Measurements from ENCODE around the gene MYL12A. TPM values are rescaled to one million over a fixed set of nuclear protein-coding genes. Genes with fewer than 3 reads are reported as not detected.

MYL12A gene
- total RNA-seq, 1 experiment from 2014 or later, result 314 TPM

DNA sequence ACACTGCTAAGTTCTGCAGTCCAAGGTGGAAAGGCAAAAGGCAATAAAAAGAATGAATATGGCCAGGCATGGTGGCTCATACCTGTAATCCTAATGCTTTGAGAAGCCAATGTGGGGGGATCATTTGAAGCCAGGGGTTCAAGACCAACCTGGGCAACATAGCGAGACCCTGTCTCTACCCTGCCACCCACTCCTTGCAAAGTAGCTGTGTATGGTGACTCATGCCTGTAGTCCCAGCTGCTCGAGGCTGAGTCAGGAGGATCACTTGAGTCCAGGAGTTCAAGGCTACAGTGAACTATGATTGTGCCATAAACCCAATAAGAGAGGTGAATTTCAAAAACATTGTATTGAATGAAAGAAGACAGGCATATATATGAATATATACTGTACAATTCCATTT is 16.8 kb downstream of the MYL12A start:
- ChIA-PET RAD21 (ENCODE audit: low non-redundant PET in 1 of 2, low total read pairs in 2 of 2, uncharacterized antibody in 2 of 2, unreplicated experiment in 2 of 2) (no interaction called here), POLR2A (interaction anchor here (1.1 to 1.4 kb wide), 2 partner anchors 13 to 388 kb away, joined by 3 read pairs; no protein-coding TSS in a partner anchor), CTCF (no interaction called here)
- Histone ChIP-seq H3K4me3 (replicated peaks in 1 of 2; ENCODE audit: low read depth in 1 of 2, low read length in 2 of 2) (peak overlapping the region; percentile 10 to 90; a peak in 3 of 4 replicates), H3K9me2 (ENCODE audit: insufficient read depth) (no peaks in the 10 kb centered on the region), H3K4me1 (ENCODE audit: control insufficient read depth in 1 of 2, insufficient read depth in 2 of 2, low read length in 2 of 2) (peaks cover 48 to 68% of the 10 kb centered on the region in 2 experiments), H3K4me2 (ENCODE audit: low read length) (peak overlapping the region; percentile 81), H3K27ac (ENCODE audit: low read depth, low read length) (no peak overlapping the region), H3K9me3 (ENCODE audit: control insufficient read depth in 1 of 2, insufficient read depth in 1 of 2, low read depth in 1 of 2, low read length in 2 of 2) (no peaks in the 10 kb centered on the region), H3K9ac (ENCODE audit: low read length) (0 out of 2 replicates have a peak overlapping the region, but pooled peaks have one; percentile 18), H2AFZ (ENCODE audit: low read depth, low read length, poor library complexity, severe bottlenecking) (no peak overlapping the region), H4K20me1 (ENCODE audit: insufficient read depth) (peaks cover 52% of the 10 kb centered on the region; the same call in 1 of the 2 replicates), H3K79me2 (ENCODE audit: insufficient read depth, low read length) (peaks cover 81% of the 10 kb centered on the region), H3K27me3 (ENCODE audit: insufficient read depth, low read length) (no peaks in the 10 kb centered on the region), H3K36me3 (ENCODE audit: control insufficient read depth in 1 of 2, insufficient read depth in 2 of 2, low read length in 2 of 2) (no peaks in the 10 kb centered on the region)
- DNase-seq (ENCODE audit: low read depth, low spot score) (no peak), ATAC-seq (no peak)
- no TSS peak for BruUV-seq (replicated peaks)
- intact Hi-C loops (cut with micrococcal nuclease), result loop anchor here (5.0 kb wide), 2 partner anchors 183 to 328 kb away; no protein-coding TSS in a partner anchor
- TF ChIP-seq SP1 (IDR thresholded peaks at IDR 0.05; ENCODE audit: low read depth) (no peak), POLR2A (IDR thresholded peaks at IDR 0.05; ENCODE audit: borderline replicate concordance, extremely low read depth, insufficient read depth, insufficient read length) (no peak), CEBPB (IDR thresholded peaks at IDR 0.05; ENCODE audit: low read depth) (no peak), EZH2 (IDR thresholded peaks at IDR 0.05) (no peak), ELF1 (IDR thresholded peaks at IDR 0.05; ENCODE audit: borderline replicate concordance, low read depth) (no peak), SRF (IDR thresholded peaks at IDR 0.05; ENCODE audit: low read depth) (no peak), ZBTB33 (IDR thresholded peaks at IDR 0.05; ENCODE audit: extremely low read depth, insufficient replicate concordance, low read length) (no peak), CBX3 (IDR thresholded peaks at IDR 0.05; ENCODE audit: low read depth) (0 out of 2 replicates have a peak, but pooled peaks have one; percentile 30), SIN3A (IDR thresholded peaks at IDR 0.05; ENCODE audit: low read depth) (no peak), JUND (IDR thresholded peaks at IDR 0.05) (peak; percentile 44; the same call in 1 of the 2 replicates), RAD21 (IDR thresholded peaks at IDR 0.05; ENCODE audit: low read depth) (no peak), ZFX (IDR thresholded peaks at IDR 0.05) (no peak), EGR1 (IDR thresholded peaks at IDR 0.05; ENCODE audit: low read depth) (0 out of 2 replicates have a peak, but pooled peaks have one; percentile 43), TCF7L2 (IDR thresholded peaks at IDR 0.05; ENCODE audit: borderline replicate concordance, extremely low read depth, insufficient read depth, insufficient read length) (no peak), POLR2AphosphoS5 (IDR thresholded peaks at IDR 0.05; ENCODE audit: low read depth, low read length) (no peak), MAX (IDR thresholded peaks at IDR 0.05) (no peak), EZH2phosphoT487 (IDR thresholded peaks at IDR 0.05; ENCODE audit: borderline replicate concordance) (no peak), YY1 (IDR thresholded peaks at IDR 0.05; ENCODE audit: extremely low read depth, insufficient replicate concordance, low read depth, low read length) (no peak)
- TF ChIP-seq, protein P1, sequence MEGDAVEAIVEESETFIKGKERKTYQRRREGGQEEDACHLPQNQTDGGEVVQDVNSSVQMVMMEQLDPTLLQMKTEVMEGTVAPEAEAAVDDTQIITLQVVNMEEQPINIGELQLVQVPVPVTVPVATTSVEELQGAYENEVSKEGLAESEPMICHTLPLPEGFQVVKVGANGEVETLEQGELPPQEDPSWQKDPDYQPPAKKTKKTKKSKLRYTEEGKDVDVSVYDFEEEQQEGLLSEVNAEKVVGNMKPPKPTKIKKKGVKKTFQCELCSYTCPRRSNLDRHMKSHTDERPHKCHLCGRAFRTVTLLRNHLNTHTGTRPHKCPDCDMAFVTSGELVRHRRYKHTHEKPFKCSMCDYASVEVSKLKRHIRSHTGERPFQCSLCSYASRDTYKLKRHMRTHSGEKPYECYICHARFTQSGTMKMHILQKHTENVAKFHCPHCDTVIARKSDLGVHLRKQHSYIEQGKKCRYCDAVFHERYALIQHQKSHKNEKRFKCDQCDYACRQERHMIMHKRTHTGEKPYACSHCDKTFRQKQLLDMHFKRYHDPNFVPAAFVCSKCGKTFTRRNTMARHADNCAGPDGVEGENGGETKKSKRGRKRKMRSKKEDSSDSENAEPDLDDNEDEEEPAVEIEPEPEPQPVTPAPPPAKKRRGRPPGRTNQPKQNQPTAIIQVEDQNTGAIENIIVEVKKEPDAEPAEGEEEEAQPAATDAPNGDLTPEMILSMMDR (IDR thresholded peaks at IDR 0.05 in 2 of 3, conservative IDR thresholded peaks at IDR 0.05 in 1 of 3; ENCODE audit: borderline replicate concordance in 1 of 3, insufficient read depth in 1 of 3, low read depth in 2 of 3, low read length in 2 of 3), result no peak
- TF ChIP-seq, protein P2, sequence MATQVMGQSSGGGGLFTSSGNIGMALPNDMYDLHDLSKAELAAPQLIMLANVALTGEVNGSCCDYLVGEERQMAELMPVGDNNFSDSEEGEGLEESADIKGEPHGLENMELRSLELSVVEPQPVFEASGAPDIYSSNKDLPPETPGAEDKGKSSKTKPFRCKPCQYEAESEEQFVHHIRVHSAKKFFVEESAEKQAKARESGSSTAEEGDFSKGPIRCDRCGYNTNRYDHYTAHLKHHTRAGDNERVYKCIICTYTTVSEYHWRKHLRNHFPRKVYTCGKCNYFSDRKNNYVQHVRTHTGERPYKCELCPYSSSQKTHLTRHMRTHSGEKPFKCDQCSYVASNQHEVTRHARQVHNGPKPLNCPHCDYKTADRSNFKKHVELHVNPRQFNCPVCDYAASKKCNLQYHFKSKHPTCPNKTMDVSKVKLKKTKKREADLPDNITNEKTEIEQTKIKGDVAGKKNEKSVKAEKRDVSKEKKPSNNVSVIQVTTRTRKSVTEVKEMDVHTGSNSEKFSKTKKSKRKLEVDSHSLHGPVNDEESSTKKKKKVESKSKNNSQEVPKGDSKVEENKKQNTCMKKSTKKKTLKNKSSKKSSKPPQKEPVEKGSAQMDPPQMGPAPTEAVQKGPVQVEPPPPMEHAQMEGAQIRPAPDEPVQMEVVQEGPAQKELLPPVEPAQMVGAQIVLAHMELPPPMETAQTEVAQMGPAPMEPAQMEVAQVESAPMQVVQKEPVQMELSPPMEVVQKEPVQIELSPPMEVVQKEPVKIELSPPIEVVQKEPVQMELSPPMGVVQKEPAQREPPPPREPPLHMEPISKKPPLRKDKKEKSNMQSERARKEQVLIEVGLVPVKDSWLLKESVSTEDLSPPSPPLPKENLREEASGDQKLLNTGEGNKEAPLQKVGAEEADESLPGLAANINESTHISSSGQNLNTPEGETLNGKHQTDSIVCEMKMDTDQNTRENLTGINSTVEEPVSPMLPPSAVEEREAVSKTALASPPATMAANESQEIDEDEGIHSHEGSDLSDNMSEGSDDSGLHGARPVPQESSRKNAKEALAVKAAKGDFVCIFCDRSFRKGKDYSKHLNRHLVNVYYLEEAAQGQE (IDR thresholded peaks at IDR 0.05; ENCODE audit: low read depth), result no peak
- TF ChIP-seq, protein P3, sequence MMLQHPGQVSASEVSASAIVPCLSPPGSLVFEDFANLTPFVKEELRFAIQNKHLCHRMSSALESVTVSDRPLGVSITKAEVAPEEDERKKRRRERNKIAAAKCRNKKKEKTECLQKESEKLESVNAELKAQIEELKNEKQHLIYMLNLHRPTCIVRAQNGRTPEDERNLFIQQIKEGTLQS (IDR thresholded peaks at IDR 0.05), result no peak

Measured in HCT116 (cell line).